H9 (cell line): ENCODE results near the gene SPATS2. TPM values are rescaled to one million over a fixed set of nuclear protein-coding genes. Genes with fewer than 3 reads are reported as not detected.

Experiments
- DNase-seq: peaks from one replicate; pipeline ENCODE4 v3.0.0-alpha.2; 2017
- H2AFZ ChIP-seq: one replicate; pipeline ENCODE4 v1.6.1; 2013; ENCODE audit warnings: mild to moderate bottlenecking, low read length, control low read depth, moderate library complexity
- H2AK5ac ChIP-seq: 2 replicates; pipeline ENCODE4 v1.6.1; 2013; ENCODE audit warnings: low read length, control low read depth, mixed read lengths; ENCODE audit not compliant: insufficient read length
- H2BK120ac ChIP-seq: one replicate; pipeline ENCODE4 v1.6.1; 2013; ENCODE audit warnings: low read depth, mild to moderate bottlenecking, low read length, control low read depth, inconsistent platforms; ENCODE audit not compliant: poor library complexity, severe bottlenecking
- H2BK12ac ChIP-seq: 2 replicates; pipeline ENCODE4 v1.6.1; 2013; ENCODE audit warnings: low read length, control low read depth, mixed read lengths, low read depth; ENCODE audit not compliant: insufficient read length
- H2BK15ac ChIP-seq: 2 replicates; pipeline ENCODE4 v1.6.1; 2013; ENCODE audit warnings: low read depth, low read length, control low read depth
- H2BK20ac ChIP-seq: one replicate; pipeline ENCODE4 v1.6.1; 2013; ENCODE audit warnings: low read depth, mild to moderate bottlenecking, low read length, control low read depth, inconsistent platforms; ENCODE audit not compliant: poor library complexity, severe bottlenecking
- H2BK5ac ChIP-seq: 2 replicates; pipeline ENCODE4 v1.6.1; 2013; ENCODE audit warnings: low read length, control low read depth, mixed read lengths; ENCODE audit not compliant: insufficient read length
- H3K14ac ChIP-seq: 2 replicates; pipeline ENCODE4 v1.6.1; 2013; ENCODE audit warnings: low read length, control low read depth; ENCODE audit not compliant: insufficient read depth
- H3K18ac ChIP-seq: 2 replicates; pipeline ENCODE4 v1.6.1; 2013; ENCODE audit warnings: low read depth, mild to moderate bottlenecking, mixed read lengths, low read length, control low read depth; ENCODE audit not compliant: insufficient read length
- H3K23ac ChIP-seq: 2 replicates; pipeline ENCODE4 v1.6.1; 2013; ENCODE audit warnings: low read length, control low read depth, mixed read lengths, low read depth; ENCODE audit not compliant: insufficient read length
- H3K23me2 ChIP-seq: 2 replicates; pipeline ENCODE4 v1.6.1; 2013; ENCODE audit warnings: low read depth, mild to moderate bottlenecking, mixed read lengths, low read length, control low read depth; ENCODE audit not compliant: insufficient read length, poor library complexity, severe bottlenecking
- H3K27ac ChIP-seq: 2 replicates; pipeline ENCODE4 v1.5.1; 2013; ENCODE audit warnings: low read length, control low read depth, mixed read lengths, low read depth; ENCODE audit not compliant: insufficient read length
- H3K27me3 ChIP-seq: 2 replicates; pipeline ENCODE4 v1.6.1; 2013; ENCODE audit warnings: low read length, control low read depth, inconsistent platforms; ENCODE audit not compliant: insufficient read depth
- H3K4ac ChIP-seq: 2 replicates; pipeline ENCODE4 v1.6.1; 2013; ENCODE audit warnings: low read depth, mild to moderate bottlenecking, control low read depth, inconsistent platforms, low read length, moderate library complexity
- H3K4me1 ChIP-seq: 2 replicates; pipeline ENCODE4 v1.6.1; 2013; ENCODE audit warnings: low read length, control low read depth, inconsistent platforms; ENCODE audit not compliant: insufficient read depth
- H3K4me2 ChIP-seq: 2 replicates; pipeline ENCODE4 v1.6.1; 2013; ENCODE audit warnings: low read length, control low read depth, mixed read lengths; ENCODE audit not compliant: insufficient read length, insufficient read depth
- H3K56ac ChIP-seq: 2 replicates; pipeline ENCODE4 v1.6.1; 2013; ENCODE audit warnings: low read depth, mild to moderate bottlenecking, mixed read lengths, low read length, control low read depth; ENCODE audit not compliant: insufficient read length
- H3K79me1 ChIP-seq: 2 replicates; pipeline ENCODE4 v1.6.1; 2013; ENCODE audit warnings: low read depth, mild to moderate bottlenecking, moderate library complexity, low read length, control low read depth, inconsistent platforms; ENCODE audit not compliant: insufficient read depth, poor library complexity, severe bottlenecking
- H3K79me2 ChIP-seq: 2 replicates; pipeline ENCODE4 v1.6.1; 2013; ENCODE audit warnings: low read length, control low read depth, inconsistent platforms; ENCODE audit not compliant: insufficient read depth
- H3K9ac ChIP-seq: 2 replicates; pipeline ENCODE4 v1.6.1; 2013; ENCODE audit warnings: low read length, control low read depth, mixed read lengths; ENCODE audit not compliant: insufficient read length; ENCODE audit errors: extremely low read depth
- H3K9me3 ChIP-seq: one replicate; pipeline ENCODE4 v1.6.1; 2013; ENCODE audit warnings: low read depth, low read length, inconsistent platforms; ENCODE audit not compliant: control insufficient read depth
- H3T11ph ChIP-seq: one replicate; pipeline ENCODE4 v1.6.1; 2013; ENCODE audit warnings: mild to moderate bottlenecking, low read length, control low read depth, inconsistent platforms
- H4K20me1 ChIP-seq: one replicate; pipeline ENCODE4 v1.6.1; 2013; ENCODE audit not compliant: control insufficient read depth, insufficient read length, insufficient read depth
- H4K5ac ChIP-seq: 2 replicates; pipeline ENCODE4 v1.6.1; 2013; ENCODE audit warnings: low read depth, mild to moderate bottlenecking, mixed read lengths, low read length, control low read depth; ENCODE audit not compliant: insufficient read length
- H4K8ac ChIP-seq: replicated peaks from 2 replicates; pipeline ENCODE4 v1.6.1; 2013; ENCODE audit warnings: low read length, control low read depth, mixed read lengths, low read depth; ENCODE audit not compliant: insufficient read length
- H4K91ac ChIP-seq: 2 replicates; pipeline ENCODE4 v1.6.1; 2013; ENCODE audit warnings: low read depth, mild to moderate bottlenecking, moderate library complexity, mixed read lengths, low read length, control low read depth; ENCODE audit not compliant: insufficient read length
- H3K27ac Mint-ChIP-seq, 3 experiments: 2 replicates in 2 of 3; 3 replicates in 1 of 3; pipeline ENCODE4 v1.8.0; 2020 to 2021; ENCODE audit warnings: mixed read lengths in 3 of 3, mild to moderate bottlenecking in 1 of 3, moderate library complexity in 1 of 3
- H3K27me3 Mint-ChIP-seq: 2 replicates; pipeline ENCODE4 v1.8.0; 2021; ENCODE audit warnings: low read depth, mild to moderate bottlenecking, moderate library complexity, mixed read lengths
- H3K36me3 Mint-ChIP-seq, 3 experiments: 2 replicates in 2 of 3; 3 replicates in 1 of 3; pipeline ENCODE4 v1.8.0; 2020 to 2021; ENCODE audit warnings: low read depth in 3 of 3, mixed read lengths in 3 of 3; ENCODE audit not compliant: insufficient read depth in 1 of 3
- H3K4me1 Mint-ChIP-seq, 2 experiments: 2 replicates each; pipeline ENCODE4 v1.8.0; 2020; ENCODE audit warnings: mixed read lengths in 2 of 2
- H3K4me3 Mint-ChIP-seq, 2 experiments: 2 replicates in 1 of 2; 3 replicates in 1 of 2; pipeline ENCODE4 v1.8.0; 2020 to 2021; ENCODE audit warnings: mild to moderate bottlenecking in 2 of 2, mixed read lengths in 2 of 2, moderate library complexity in 1 of 2
- H3K9me3 Mint-ChIP-seq, 2 experiments: 2 replicates in 1 of 2; 3 replicates in 1 of 2; pipeline ENCODE4 v1.8.0; 2020; ENCODE audit warnings: mild to moderate bottlenecking in 2 of 2, mixed read lengths in 2 of 2, moderate library complexity in 1 of 2
- WGBS: extraction: QIAGEN DNeasy Blood & Tissue Kit; methylation state at CpG from one replicate; pipeline ENCODE4 v1.1.7; 2013; ENCODE audit warnings: missing lambda C conversion rate, low lambda C conversion rate, mixed read lengths; ENCODE audit not compliant: insufficient read length; ENCODE audit errors: extremely low coverage; 5-methylcytosine and 5-hydroxymethylcytosine counted together
- total RNA-seq: library from RNA; stranded (reverse); gene quantifications from 2 replicates; pipeline ENCODE4 v1.2.1, GENCODE V29; 2021
- TF ChIP-seq, protein P1 (sequence below): fragments of 200-600 bp; sonication (generic); conservative IDR thresholded peaks from 3 replicates; pipeline ENCODE4 v1.8.0; 2021; ENCODE audit warnings: antibody characterized with exemption, mild to moderate bottlenecking

The SPATS2 gene
- total RNA-seq, 1 experiment from 2014 or later = 17.1 TPM

DNA sequence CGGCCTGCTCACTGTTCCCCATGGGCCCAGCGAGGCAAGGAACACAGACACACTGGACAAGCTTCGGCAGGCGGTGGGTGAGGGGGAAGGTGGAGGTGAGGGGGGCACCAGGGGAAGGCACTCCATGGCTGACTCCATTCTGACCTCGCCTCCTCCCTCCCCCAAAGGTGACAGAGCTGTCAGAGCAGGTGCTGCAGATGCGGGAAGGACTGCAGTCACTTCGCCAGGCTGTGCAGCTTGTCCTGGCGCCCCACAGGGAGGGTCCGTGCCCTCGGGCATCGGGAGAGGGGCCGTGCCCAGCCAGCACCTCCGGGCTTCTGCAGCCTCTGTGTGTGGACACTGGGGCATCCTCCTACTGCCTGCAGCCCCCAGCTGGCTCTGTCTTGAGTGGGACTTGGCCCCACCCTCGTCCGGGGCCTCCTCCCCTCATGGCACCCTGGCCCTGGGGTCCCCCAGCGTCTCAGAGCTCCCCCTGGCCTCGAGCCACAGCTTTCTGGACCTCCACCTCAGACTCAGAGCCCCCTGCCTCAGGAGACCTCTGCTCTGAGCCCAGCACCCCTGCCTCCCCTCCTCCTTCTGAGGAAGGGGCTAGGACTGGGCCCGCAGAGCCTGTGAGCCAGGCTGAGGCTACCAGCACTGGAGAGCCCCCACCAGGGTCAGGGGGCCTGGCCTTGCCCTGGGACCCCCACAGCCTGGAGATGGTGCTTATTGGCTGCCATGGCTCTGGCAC is 190.1 kb downstream of the SPATS2 start:
- H3K4me1 Mint-ChIP-seq = no peaks in the 10 kb centered on the region
- Histone ChIP-seq H3K4me2 (no peak overlapping the region), H2BK12ac (no peak overlapping the region), H3K27ac (no peak overlapping the region), H3T11ph (no peak overlapping the region), H4K8ac (no peak overlapping the region), H4K91ac (no peak overlapping the region), H3K79me2 (no peaks in the 10 kb centered on the region), H3K9ac (no peak overlapping the region), H3K56ac (no peak overlapping the region), H2BK20ac (no peak overlapping the region), H2BK5ac (no peak overlapping the region), H3K79me1 (no peaks in the 10 kb centered on the region), H2AK5ac (no peak overlapping the region), H3K27me3 (no peaks in the 10 kb centered on the region), H3K23ac (no peak overlapping the region), H4K20me1 (no peaks in the 10 kb centered on the region), H3K9me3 (no peaks in the 10 kb centered on the region), H3K4ac (no peak overlapping the region), H3K23me2 (no peaks in the 10 kb centered on the region), H3K18ac (no peak overlapping the region), H2BK15ac (no peak overlapping the region), H4K5ac (no peak overlapping the region), H3K4me1 (no peaks in the 10 kb centered on the region), H2BK120ac (no peak overlapping the region), H2AFZ (no peak overlapping the region), H3K14ac (no peak overlapping the region)
- H3K9me3 Mint-ChIP-seq = no peaks in the 10 kb centered on the region; a peak in 1 of 5 replicates
- no CpG with 5 or more reads among the region's 18 CpGs for WGBS
- no peak for DNase-seq
- TF ChIP-seq, protein P1, sequence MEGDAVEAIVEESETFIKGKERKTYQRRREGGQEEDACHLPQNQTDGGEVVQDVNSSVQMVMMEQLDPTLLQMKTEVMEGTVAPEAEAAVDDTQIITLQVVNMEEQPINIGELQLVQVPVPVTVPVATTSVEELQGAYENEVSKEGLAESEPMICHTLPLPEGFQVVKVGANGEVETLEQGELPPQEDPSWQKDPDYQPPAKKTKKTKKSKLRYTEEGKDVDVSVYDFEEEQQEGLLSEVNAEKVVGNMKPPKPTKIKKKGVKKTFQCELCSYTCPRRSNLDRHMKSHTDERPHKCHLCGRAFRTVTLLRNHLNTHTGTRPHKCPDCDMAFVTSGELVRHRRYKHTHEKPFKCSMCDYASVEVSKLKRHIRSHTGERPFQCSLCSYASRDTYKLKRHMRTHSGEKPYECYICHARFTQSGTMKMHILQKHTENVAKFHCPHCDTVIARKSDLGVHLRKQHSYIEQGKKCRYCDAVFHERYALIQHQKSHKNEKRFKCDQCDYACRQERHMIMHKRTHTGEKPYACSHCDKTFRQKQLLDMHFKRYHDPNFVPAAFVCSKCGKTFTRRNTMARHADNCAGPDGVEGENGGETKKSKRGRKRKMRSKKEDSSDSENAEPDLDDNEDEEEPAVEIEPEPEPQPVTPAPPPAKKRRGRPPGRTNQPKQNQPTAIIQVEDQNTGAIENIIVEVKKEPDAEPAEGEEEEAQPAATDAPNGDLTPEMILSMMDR = no peak
- H3K27ac Mint-ChIP-seq = no peak overlapping the region
- H3K36me3 Mint-ChIP-seq = peaks cover 21 to 47% (median 42%) of the 10 kb centered on the region in 3 experiments; a peak in 6 of 7 replicates
- H3K4me3 Mint-ChIP-seq = no peak overlapping the region
- H3K27me3 Mint-ChIP-seq = peaks cover 8% of the 10 kb centered on the region
